T1000 (cell line): ENCODE data around the gene MUCL3.
"Not testable (repeated sequence)": the region's sequence is repeated elsewhere in the genome, so short reads cannot be mapped to it uniquely, and the experiment has no call there.

ENCODE experiments used
- DNase-seq: peaks from one replicate; lab custom pipeline; 2025; ENCODE audit warnings: mixed read lengths; lab: John Stamatoyannopoulos, UW

Gene MUCL3

GRCh38 chr6:30913721-30914075 lies 27.1 kb upstream of the MUCL3 start:
- DNase-seq = no peak

GRCh38 chr6:30914076-30914853 lies 26.5 kb upstream of the MUCL3 start, which contains the start of gene VARS2:
VARS2 (plus strand) TSS chr6:30914238; CDS start chr6:30914837, 599 bp downstream.
- peak; percentile 91 for DNase-seq

DNA sequence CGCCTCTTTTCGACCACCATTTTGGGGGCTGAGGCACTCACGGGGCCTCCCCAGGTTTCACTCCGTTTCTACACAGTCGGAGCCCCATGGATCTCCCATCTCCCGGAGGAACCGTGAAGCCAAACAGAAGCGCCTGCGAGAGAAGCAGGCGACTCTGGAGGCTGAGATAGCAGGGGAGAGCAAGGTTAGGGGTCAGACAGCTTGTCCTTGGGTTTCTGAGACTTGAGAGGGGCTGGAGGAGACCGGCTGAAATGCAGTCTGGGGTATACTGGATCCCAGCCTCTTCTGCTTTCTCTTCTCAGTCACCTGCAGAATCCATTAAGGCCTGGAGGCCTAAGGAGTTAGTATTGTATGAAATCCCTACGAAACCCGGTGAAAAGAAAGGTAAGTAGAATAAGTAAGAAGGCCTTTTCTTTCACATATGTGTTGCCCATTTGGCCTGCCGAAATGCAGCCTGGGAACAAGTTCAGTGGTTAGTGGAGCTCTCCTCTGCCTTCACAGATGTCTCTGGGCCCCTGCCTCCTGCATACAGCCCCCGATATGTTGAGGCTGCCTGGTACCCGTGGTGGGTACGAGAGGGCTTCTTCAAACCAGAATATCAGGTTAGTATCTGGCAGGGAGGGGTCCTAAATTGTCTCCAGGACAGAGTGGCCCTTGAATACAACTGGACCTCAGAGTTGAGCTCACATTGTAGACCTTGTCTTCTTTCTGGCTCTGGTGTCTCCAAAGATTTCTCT lies 25.8 kb upstream of the MUCL3 start:
- DNase-seq = no peak

DNA sequence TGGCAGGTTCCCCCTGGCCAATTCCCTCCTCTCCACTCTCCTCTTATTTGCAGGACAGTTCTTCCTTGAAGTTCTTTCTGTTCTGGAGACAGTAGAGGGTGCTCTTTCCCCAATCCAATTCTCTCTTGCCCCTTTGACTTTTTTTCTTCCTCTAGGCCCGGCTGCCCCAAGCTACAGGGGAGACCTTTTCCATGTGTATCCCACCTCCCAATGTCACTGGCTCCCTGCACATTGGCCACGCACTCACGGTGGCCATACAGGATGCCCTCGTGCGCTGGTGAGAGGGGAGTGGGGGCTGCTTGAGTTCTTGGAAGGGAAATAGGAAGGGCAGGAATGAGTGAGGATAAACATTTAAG lies 25.2 kb upstream of the MUCL3 start:
- no peak for DNase-seq

GRCh38 chr6:30917041-30917440 lies 23.7 kb upstream of the MUCL3 start:
- no peak for DNase-seq

- DNase-seq = no peak
These were observed 23.3 kb upstream of the MUCL3 start for GRCh38 chr6:30917487-30917886.

DNA sequence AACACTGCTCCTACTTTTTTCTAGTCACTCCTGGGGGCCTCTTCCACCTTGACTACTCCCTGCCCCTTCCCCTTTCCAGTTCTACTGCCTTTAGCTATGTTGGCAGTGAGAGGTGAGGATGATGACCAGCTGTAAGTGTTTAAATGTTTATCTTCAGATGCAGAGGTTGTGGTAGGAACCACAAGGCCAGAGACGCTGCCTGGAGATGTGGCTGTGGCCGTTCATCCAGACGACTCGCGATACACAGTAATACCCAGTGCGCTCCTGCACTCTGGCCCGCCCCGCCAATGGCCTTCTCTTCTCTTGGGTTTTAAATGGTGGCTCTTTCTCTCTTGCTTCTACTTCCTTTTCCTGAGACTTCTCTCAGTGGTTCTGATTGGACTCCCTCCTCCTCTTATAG lies 22.1 kb upstream of the MUCL3 start:
- no peak for DNase-seq

DNA sequence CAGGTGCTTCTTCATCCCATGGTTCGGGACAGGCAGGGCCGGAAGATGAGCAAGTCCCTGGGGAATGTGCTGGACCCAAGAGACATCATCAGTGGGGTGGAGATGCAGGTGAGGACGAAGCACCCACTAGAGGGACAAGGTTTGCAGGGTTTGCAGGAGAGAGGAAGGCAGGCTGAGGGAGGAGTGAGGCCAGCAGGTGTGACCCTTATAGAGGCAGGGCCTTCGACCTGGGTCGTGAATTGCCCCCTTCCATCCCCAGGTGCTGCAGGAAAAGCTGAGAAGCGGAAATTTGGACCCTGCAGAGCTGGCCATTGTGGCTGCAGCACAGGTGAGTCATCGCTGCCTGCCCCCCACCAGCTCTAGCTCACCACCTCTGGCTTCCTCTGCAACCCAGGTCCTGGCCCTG lies 18.3 kb upstream of the MUCL3 start:
- no peak for DNase-seq

DNA sequence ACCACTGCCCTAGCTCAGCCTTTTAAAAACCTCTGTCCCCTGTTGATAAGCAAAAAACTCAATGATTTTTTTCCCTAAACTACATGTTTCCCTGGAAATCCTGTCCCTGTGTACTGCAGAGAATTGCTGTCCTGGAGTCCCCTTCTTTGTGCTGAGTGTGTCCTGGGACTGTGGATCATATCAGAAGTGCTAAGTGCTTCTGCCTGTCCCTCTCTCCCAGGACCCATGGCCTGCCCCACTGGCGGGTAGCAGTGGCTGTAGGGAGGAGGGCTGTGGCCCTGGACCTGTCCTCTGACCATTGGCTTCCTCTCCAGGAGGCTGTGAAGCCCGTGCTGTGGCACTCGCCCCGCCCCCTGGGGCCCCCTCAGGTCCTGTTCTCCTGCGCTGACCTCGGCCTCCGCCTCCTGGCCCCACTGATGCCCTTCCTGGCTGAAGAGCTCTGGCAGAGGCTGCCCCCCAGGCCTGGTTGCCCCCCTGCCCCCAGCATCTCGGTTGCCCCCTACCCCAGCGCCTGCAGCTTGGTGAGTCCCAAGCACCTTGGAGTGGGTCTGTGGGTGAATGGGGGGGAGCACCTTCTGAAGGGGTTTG lies 16.6 kb upstream of the MUCL3 start:
- DNase-seq = not testable (repeated sequence)

GRCh38 chr6:30926644-30927043 lies 14.1 kb upstream of the MUCL3 start:
- no peak for DNase-seq

DNA sequence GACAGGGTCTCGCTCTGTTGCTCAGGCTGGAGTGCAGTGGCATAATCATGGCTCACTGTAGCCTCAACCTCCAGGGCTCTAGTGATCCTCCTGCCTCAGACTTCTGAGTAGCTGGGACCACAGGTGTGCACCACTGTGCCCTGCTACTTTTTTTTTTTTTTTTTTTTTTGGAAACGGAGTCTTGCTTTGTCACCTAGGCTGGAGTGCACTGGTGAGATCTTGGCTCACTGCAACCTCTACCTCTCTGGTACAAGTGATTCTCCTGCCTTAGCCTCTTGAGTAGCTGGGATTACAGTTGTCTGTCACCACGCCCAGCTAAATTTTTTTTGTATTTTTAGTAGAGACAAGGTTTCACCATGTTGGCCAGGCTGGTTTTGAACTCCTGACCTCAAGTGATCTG lies 13.7 kb upstream of the MUCL3 start:
- not testable (repeated sequence) for DNase-seq

DNA sequence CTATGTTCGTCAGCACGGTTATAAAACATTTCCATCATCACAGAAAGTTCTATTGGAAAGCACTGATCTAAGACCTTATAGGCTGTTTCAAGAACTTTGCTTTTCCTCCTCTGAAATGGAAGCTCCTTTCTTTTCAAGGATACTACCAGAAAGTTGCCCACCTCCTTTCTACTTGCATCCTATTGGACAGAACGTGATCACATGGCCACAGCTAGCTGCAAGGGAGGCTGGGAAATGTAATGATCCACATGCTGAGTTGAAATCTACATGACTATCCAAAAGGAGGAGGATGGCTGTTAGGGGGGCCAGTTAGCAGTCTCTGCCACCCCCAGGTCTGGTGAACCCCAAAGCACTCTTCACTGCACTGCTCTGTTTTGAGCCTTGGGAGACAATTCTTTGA lies 12.1 kb upstream of the MUCL3 start:
- no peak for DNase-seq

DNA sequence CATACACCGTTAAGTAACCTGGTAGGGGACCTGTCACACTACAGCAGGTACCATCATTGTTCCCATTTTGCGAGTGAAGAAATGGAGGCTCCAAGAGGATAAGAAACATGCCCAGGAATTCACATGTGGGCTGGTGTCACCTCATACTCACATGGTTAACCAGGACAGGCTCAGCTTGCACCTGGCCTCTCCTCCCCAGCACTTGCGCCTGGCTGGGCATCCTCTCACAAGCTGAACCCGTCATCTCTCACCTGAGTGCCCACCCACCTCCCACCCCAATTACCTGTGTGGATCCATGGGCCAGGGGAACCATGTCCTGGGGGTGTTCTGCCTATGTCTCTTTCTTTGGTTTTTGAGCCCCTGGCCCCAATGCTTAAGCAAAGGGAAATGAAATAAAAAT lies 10.3 kb upstream of the MUCL3 start:
- DNase-seq = no peak

- no peak for DNase-seq
These were observed 9.5 kb upstream of the MUCL3 start for GRCh38 chr6:30931272-30931671.

GRCh38 chr6:30931969-30932645 lies 8.7 kb upstream of the MUCL3 start, which contains the start of gene SFTA2:
SFTA2 (minus strand) TSS chr6:30932170; CDS start chr6:30932096, 74 bp downstream.
- DNase-seq = no peak

- no peak for DNase-seq
These were observed 8.0 kb upstream of the MUCL3 start for GRCh38 chr6:30932665-30933365.

DNA sequence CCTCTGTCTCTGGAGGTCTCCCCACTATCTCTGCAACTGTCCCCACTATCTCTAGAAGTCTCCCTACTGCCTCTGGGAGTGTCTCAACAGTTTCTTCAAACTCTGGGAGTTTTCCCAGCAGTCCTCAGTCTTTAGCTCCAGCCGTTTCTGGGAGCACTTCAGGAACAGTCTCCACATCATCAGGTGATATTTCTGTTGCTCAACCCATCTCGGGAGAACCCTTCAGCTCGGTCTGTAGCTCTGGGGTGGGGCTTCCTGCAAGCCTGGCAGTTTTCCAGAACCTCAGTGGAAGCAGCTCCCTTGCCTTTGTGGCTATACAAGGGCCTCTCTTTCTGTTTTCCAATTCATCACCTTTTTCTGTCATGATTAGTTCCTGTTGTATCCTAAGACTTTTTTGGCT lies 5.8 kb upstream of the MUCL3 start:
- DNase-seq = no peak

DNA sequence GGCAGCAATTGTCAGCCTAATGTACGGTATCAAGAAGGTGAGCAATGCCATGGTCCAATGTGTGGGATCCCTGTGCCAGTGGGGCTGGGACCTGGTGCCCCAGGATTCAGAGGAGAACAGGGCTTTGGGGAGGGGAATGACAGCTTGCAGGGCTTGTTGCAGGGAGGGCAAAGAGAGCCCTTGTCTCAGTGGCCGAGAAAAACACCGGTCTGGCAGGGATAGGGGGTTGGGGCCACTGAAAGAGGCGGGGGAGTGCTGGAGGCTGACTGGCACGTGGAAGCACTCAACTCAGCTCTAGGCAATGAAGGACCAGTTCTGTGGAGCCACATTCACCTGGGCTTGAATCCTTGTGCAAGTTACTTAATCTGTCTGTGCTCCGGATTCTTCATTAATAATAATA lies 3.5 kb upstream of the MUCL3 start:
- DNase-seq = no peak

GRCh38 chr6:30938730-30939129 lies 2.0 kb upstream of the MUCL3 start:
- no peak for DNase-seq

GRCh38 chr6:30939473-30939872 lies 1.3 kb upstream of the MUCL3 start:
- no peak for DNase-seq

- DNase-seq = peak; percentile 66
These were observed 1.7 kb downstream of the MUCL3 start for GRCh38 chr6:30942338-30943060.
